Gastroesophageal sphincter (tissue), 4 donors: ENCODE results near the gene OR4K5. TPM values are rescaled to one million over a fixed set of nuclear protein-coding genes. Genes with fewer than 3 reads are reported as not detected.
"Not testable (repeated sequence)": the region's sequence is repeated elsewhere in the genome, so short reads cannot be mapped to it uniquely, and the experiment has no call there.

ENCODE experiments used
- ATAC-seq: fragments of 150-250 bp; one replicate; pipeline ENCODE4 v1.9.1; 2016; ENCODE audit warnings: mild to moderate bottlenecking, moderate library complexity
- H3K27ac ChIP-seq, 4 donors: fragments of 200-600 bp; sonication (generic) in 3 of 4; 1 replicate in 3 of 4; 2 replicates in 1 of 4; pipeline ENCODE4 v1.5.1; 2016 to 2019
- H3K27me3 ChIP-seq: fragments of 200-600 bp; sonication (generic); one replicate; pipeline ENCODE4 v1.5.1; 2019
- H3K36me3 ChIP-seq, 2 donors: fragments of 200-600 bp; sonication (generic); one replicate each; pipeline ENCODE4 v1.5.1; 2019; ENCODE audit warnings: control low read depth in 1 of 2
- H3K4me1 ChIP-seq, 3 donors: fragments of 200-600 bp; sonication (generic); 1 replicate in 2 of 3; 2 replicates in 1 of 3; pipeline ENCODE4 v1.5.1; 2016 to 2019; ENCODE audit warnings: control low read depth in 2 of 3
- H3K4me3 ChIP-seq, 2 donors: fragments of 200-600 bp; sonication (generic); one replicate each; pipeline ENCODE4 v1.5.1; 2019; ENCODE audit warnings: mild to moderate bottlenecking in 1 of 2, moderate library complexity in 1 of 2
- H3K9me3 ChIP-seq, 3 donors: fragments of 200-600 bp; sonication (generic); one replicate each; pipeline ENCODE4 v1.5.1; 2017 to 2019; ENCODE audit warnings: control low read depth in 2 of 3
- EP300 ChIP-seq: sonication (generic); formaldehyde crosslinking; IDR thresholded peaks from one replicate; pipeline ENCODE4 v1.6.1; 2017; ENCODE audit warnings: antibody characterized with exemption, mild to moderate bottlenecking
- POLR2A ChIP-seq, 2 donors: fragments of 450-650 bp; IDR thresholded peaks; one replicate each; pipeline ENCODE4 v1.6.1; 2017; ENCODE audit warnings: antibody characterized with exemption in 2 of 2, mild to moderate bottlenecking in 2 of 2, moderate library complexity in 1 of 2
- POLR2AphosphoS5 ChIP-seq: sonication (generic); formaldehyde crosslinking; IDR thresholded peaks from one replicate; pipeline ENCODE4 v1.6.1; 2017; ENCODE audit warnings: antibody characterized with exemption
- WGBS, 2 donors: methylation state at CpG; one replicate each; pipeline ENCODE4 v1.1.5; 2018; ENCODE audit warnings: low coverage in 1 of 2; 5-methylcytosine and 5-hydroxymethylcytosine counted together
- total RNA-seq, 4 donors: library from RNA; depleted of rRNA; stranded (reverse); fragments of >200 nt; gene quantifications; one replicate each; pipeline ENCODE4 v1.1.0, GENCODE V29; 2016
- TF ChIP-seq, protein P1 (sequence below), 4 experiments: fragments of 200-600 bp in 2 of 4; fragments of 450-650 bp in 2 of 4; sonication (generic) in 1 of 4; IDR thresholded peaks; one replicate each; pipeline ENCODE4 v1.5.1; 2017 to 2019; ENCODE audit warnings: antibody characterized with exemption in 4 of 4, mild to moderate bottlenecking in 2 of 4, moderate library complexity in 2 of 4

The OR4K5 gene
- total RNA-seq, 4 donors from 2014 or later: not detected

DNA sequence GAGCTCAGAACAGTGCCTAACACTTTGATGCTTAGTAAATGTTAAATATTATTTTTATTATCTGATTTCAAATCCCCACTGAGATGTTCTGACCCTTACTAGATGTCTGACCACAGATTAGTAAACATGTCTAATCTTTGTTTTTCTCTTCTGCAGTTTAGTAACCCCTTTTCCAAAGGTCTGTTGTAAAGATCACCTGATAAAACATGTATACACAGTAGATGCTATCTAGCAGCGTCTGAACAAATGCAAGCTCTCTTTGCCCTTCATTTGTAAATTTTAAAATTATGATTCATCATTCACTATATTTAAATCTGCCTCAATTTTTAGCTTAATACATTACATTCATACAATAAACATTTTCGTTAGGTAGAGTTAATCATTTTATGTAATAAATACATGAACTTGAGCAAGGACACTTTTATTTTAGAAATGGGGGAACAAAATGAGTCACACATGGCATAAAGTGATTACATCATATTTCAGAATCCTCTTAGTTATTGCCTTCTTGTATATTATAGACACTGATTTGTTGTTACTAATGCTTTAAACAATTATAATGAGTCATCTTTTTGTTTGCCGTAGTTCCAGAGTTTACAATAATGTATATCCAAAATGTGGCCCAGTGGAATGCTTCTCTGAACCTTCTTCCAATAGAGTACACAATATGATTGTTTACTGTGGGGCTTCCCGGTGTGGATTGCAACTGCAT lies 1.7 kb upstream of the OR4K5 start:
- Histone ChIP-seq H3K36me3 (no peaks in the 10 kb centered on the region), H3K9me3 (no peaks in the 10 kb centered on the region)
- TF ChIP-seq POLR2AphosphoS5 (no peak), POLR2A (IDR thresholded peaks at IDR 0.05) (no peak), EP300 (no peak)
- TF ChIP-seq, protein P1, sequence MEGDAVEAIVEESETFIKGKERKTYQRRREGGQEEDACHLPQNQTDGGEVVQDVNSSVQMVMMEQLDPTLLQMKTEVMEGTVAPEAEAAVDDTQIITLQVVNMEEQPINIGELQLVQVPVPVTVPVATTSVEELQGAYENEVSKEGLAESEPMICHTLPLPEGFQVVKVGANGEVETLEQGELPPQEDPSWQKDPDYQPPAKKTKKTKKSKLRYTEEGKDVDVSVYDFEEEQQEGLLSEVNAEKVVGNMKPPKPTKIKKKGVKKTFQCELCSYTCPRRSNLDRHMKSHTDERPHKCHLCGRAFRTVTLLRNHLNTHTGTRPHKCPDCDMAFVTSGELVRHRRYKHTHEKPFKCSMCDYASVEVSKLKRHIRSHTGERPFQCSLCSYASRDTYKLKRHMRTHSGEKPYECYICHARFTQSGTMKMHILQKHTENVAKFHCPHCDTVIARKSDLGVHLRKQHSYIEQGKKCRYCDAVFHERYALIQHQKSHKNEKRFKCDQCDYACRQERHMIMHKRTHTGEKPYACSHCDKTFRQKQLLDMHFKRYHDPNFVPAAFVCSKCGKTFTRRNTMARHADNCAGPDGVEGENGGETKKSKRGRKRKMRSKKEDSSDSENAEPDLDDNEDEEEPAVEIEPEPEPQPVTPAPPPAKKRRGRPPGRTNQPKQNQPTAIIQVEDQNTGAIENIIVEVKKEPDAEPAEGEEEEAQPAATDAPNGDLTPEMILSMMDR (IDR thresholded peaks at IDR 0.05): no peak

DNA sequence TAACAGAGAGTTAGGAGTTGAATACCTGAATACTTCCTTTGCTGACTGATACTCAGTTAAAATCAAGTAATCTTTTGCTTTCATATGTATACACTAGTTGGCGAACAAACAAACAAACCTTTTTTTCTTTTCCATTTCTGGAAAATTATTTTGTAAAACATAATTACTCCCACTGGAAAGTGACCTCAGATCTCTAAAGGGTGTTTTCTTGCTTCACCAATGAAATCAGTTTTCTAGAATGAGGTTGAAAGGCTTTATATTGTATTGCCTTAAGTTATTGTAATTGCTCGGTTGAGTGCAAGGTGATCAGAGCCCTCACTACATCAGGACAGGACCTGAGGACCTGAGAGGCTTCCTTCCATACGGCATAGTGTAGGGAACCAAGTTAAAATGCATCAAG lies 10.2 kb downstream of the OR4K5 start, which contains the start of gene OR4K1:
TSS of gene OR4K1 (plus strand) at position 301 of the 400 bp plus-strand sequence. CDS start 4,750 bp downstream, outside the sequence.
- ATAC-seq: no peak
- TF ChIP-seq, protein P1 (IDR thresholded peaks at IDR 0.05): no peak
- TF ChIP-seq POLR2AphosphoS5 (no peak), EP300 (no peak), POLR2A (IDR thresholded peaks at IDR 0.05) (no peak)
- no peak within 1 kb of the TSS for H3K4me3 ChIP-seq
- H3K4me1 ChIP-seq: no peaks in the 10 kb centered on the region
- no peaks in the 10 kb centered on the region for H3K27me3 ChIP-seq
- 60 to 77% methylated on average over 1 to 3 of the region's 3 CpGs for WGBS, 2 donors
- H3K27ac ChIP-seq: no peak within 1 kb of the TSS
- no peaks in the 10 kb centered on the region for H3K9me3 ChIP-seq
- H3K36me3 ChIP-seq: no peaks in the 10 kb centered on the region

More for the DNA sequence above, 1.7 kb upstream of the OR4K5 start:
- Histone ChIP-seq H3K27me3 (no peaks in the 10 kb centered on the region), H3K27ac (no peak overlapping the region), H3K4me3 (no peak overlapping the region), H3K4me1 (no peaks in the 10 kb centered on the region)
- no peak for ATAC-seq
- 47 to 51% methylated on average over 3 to 4 of the region's 4 CpGs for WGBS, 2 donors

DNA sequence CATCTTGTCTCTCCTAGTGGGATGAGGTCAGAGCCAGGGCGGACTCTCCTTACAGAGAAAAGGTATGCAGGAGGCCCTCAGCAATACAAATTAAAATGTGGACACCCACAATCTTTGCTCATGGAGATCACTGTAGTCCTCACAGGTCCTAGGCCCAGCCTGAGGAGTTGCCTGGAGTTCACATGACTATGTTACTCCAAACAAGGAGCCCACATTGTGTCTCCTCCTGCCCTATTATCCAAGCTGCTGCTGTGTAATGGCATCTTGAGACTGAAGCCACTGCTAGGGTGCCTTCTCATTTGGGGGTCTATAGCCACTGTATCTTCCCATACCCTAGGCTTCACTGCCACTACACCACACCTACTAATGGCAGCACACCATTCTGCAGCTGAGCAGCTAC lies 21.3 kb downstream of the OR4K5 start:
- no peak overlapping the region for H3K4me3 ChIP-seq
- no peaks in the 10 kb centered on the region for H3K27me3 ChIP-seq
- no peak overlapping the region for H3K27ac ChIP-seq
- TF ChIP-seq POLR2AphosphoS5: no peak
- WGBS, 2 donors: 56 to 82% methylated on average over 1 of the region's 1 CpG
- H3K36me3 ChIP-seq: no peaks in the 10 kb centered on the region
- no peaks in the 10 kb centered on the region for H3K9me3 ChIP-seq
- no peaks in the 10 kb centered on the region for H3K4me1 ChIP-seq
- no peak for ATAC-seq

DNA sequence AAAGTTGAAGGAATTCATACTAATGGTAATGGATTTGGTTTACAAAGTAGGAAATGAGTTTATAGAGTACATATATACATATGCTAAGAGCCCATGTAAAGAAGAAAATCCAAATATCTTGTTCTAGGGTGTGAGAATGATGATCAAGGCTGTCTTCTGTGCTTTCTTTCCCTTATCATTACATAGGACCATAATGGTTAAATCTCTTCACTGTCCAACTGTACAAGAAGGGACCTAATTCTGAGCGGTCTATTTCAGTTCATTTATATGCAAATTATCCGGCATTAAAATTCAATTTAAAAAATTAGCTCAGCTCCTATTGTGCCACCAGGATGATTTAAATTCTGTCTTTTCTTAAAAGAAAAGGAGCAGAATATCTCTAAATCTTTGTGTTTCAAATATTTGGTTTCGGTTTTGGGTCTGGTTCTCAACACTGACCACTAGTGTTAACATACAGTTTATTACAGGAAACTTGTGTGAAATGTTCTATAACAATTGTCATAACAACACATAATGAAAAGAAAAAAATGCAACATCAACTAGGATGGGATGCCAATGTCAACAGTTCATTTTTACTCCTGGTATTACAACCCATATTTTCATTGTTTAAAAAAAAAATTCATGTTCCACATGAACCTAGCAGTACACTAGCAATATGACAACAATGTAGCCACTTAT lies 27.1 kb downstream of the OR4K5 start:
- no peak for ATAC-seq
- Histone ChIP-seq H3K9me3 (no peaks in the 10 kb centered on the region), H3K4me3 (no peak overlapping the region), H3K4me1 (no peaks in the 10 kb centered on the region), H3K27me3 (no peaks in the 10 kb centered on the region), H3K36me3 (no peaks in the 10 kb centered on the region), H3K27ac (no peak overlapping the region)
- WGBS, 2 donors: 72 to 74% methylated on average over 3 of the region's 3 CpGs
- TF ChIP-seq EP300: no peak
- TF ChIP-seq POLR2AphosphoS5: no peak
- no peak for TF ChIP-seq POLR2A (IDR thresholded peaks at IDR 0.05)
- TF ChIP-seq, protein P1 (IDR thresholded peaks at IDR 0.05): no peak

DNA sequence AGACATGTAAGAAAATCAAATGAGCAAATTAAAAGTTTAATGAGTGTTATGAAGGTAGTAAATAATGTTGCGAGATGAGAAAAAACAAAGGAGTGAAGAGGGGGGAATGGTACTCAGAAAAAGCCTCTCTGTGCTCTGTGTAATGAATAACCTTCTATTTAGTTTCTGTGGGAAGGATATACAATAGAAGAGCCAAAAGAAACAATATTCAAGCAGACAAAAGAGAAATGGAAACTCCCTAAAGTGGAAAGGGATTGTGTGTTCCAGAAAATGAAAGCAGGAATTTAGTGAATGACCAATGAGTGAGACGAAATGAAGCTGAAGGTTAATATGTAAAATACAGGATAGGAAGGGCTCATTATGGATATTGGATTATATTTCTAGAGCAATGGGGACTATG lies 28.8 kb downstream of the OR4K5 start:
- Histone ChIP-seq H3K4me1 (no peaks in the 10 kb centered on the region), H3K9me3 (no peaks in the 10 kb centered on the region), H3K36me3 (no peaks in the 10 kb centered on the region), H3K27me3 (no peaks in the 10 kb centered on the region), H3K4me3 (no peak overlapping the region), H3K27ac (no peak overlapping the region)
- TF ChIP-seq, protein P1 (IDR thresholded peaks at IDR 0.05): no peak
- TF ChIP-seq POLR2AphosphoS5: no peak
- TF ChIP-seq POLR2A (IDR thresholded peaks at IDR 0.05): no peak
- no peak for TF ChIP-seq EP300
- no peak for ATAC-seq
- WGBS, 2 donors: 50 to 63% methylated on average over 2 of the region's 2 CpGs

DNA sequence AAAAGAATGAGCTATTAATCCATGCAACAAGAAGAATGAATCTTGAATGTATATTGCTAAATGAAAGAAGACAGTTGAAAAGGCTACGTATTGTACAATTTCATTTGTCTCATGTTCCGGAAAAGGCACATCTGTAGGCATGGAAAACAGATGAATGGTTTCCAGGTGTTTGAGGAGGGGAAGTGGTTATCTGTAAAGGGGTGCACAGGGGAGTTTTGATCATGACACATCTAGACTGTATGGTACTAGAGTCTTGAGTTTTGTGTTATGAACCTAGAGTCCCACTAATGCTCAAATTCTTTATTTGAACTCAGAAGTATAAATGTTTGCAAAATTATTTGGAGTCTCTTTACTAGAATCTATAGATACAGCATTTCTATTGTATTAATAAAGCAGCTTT lies 49.3 kb downstream of the OR4K5 start:
- 47 to 86% methylated on average over 2 of the region's 2 CpGs for WGBS, 2 donors
- not testable (repeated sequence) for H3K36me3 ChIP-seq, H3K27ac ChIP-seq, H3K27me3 ChIP-seq, ATAC-seq, H3K4me1 ChIP-seq, H3K4me3 ChIP-seq, H3K9me3 ChIP-seq
